ENCODE measurements around the gene HTR5A. TPM values are rescaled to one million over a fixed set of nuclear protein-coding genes. Genes with fewer than 3 reads are reported as not detected.

Gene HTR5A
- polyA plus RNA-seq, 3 donors = not detected

DNA sequence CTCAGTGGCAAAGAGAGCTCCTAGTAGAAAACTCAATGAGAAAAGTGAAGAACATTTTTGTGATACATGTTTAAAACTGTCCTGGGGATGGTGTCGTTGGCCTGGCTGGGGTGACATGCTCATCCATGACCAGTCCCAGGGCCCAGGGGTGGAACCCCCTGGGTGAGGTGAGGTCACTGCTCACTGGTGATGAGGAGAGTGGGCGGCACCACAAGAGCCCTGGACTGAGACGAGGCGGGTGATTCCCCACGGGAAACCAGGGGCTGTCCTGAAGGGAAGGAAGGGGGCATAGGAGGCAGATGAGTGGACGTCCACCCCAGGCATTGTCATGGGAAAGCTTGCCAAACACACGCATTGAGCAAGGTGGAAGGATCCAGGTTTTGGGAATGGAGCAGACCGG, 54.6 kb downstream of the HTR5A start:
- WGBS, 3 donors = 77 to 89% (median 78%) methylated on average over 8 of the region's 8 CpGs
- H3K27ac ChIP-seq (ENCODE audit: low read depth, low read length) = no peak overlapping the region

GRCh38 chr7:155129186-155129585, 59.1 kb downstream of the HTR5A start:
- 92 to 96% (median 93%) methylated on average over 10 of the region's 10 CpGs for WGBS, 3 donors

GRCh38 chr7:155129789-155130188, 59.7 kb downstream of the HTR5A start:
- 81 to 92% (median 82%) methylated on average over 7 of the region's 7 CpGs for WGBS, 3 donors
- no peak overlapping the region for H3K27ac ChIP-seq (ENCODE audit: low read depth, low read length)

More at GRCh38 chr7:155129186-155129585, 59.1 kb downstream of the HTR5A start:
- no peak overlapping the region for H3K27ac ChIP-seq (ENCODE audit: low read depth, low read length)

DNA sequence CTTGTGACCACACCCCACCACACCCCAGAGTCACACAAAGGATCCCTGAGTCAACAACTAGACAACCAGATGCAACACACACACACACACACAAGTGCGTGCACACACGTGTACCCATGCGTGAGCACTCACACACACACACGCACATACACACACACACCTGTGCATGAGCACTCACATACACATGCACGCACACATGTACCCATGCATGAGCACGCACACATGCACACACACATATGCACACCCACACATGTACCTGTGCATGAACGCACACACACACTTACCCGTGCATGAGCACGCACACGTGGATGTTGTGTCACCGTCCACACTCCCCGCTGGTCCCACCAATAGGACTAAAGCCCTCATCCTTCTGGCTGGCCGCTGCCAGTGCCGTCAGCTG, 60.4 kb downstream of the HTR5A start:
- WGBS, 3 donors = 93 to 95% (median 95%) methylated on average over 14 of the region's 14 CpGs
- no peak overlapping the region for H3K27ac ChIP-seq (ENCODE audit: low read depth, low read length)

DNA sequence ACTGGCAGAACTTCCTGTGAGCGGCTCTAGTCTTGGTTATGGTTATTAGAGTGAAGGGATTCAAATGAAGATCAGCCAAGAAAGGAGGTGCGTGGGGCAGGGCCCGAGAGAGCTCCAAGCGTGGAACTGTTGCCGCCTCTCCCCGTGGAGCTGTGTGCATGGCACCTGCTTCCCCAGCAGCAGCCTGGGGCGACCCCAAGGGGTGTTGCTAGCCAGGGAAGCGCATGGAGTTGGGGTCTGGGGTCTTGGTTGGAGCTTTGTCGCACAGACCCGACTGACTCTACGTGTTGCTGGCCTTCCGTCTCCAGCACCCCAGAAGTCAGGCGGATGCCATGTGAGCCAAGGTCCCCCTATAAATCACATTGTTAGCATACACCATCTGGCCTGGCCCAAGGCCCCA, 61.0 kb downstream of the HTR5A start:
- 88 to 92% (median 89%) methylated on average over 13 of the region's 13 CpGs for WGBS, 3 donors
- H3K27ac ChIP-seq (ENCODE audit: low read depth, low read length) = no peak overlapping the region

DNA sequence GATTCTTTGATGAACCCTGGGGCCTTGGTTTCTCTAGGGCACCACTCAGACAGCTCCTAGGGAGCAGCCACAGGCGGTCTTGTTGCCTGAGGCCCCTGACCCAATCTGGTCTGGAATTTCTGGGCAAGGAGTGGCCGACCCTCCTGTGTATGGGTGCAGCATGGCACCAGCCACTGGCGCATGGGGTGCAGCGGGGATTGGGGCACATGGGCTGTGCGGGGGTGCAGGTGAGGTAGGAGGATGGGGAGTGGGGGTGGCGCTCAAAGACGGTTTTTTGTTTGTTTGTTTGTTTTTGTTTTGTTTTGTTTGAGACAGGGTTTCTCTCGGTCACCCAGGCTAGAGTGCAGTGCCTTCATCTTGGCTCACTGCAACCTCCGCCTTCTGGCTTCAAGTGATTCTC, 62.3 kb downstream of the HTR5A start:
- 81 to 87% (median 86%) methylated on average over 9 of the region's 9 CpGs for WGBS, 3 donors

DNA sequence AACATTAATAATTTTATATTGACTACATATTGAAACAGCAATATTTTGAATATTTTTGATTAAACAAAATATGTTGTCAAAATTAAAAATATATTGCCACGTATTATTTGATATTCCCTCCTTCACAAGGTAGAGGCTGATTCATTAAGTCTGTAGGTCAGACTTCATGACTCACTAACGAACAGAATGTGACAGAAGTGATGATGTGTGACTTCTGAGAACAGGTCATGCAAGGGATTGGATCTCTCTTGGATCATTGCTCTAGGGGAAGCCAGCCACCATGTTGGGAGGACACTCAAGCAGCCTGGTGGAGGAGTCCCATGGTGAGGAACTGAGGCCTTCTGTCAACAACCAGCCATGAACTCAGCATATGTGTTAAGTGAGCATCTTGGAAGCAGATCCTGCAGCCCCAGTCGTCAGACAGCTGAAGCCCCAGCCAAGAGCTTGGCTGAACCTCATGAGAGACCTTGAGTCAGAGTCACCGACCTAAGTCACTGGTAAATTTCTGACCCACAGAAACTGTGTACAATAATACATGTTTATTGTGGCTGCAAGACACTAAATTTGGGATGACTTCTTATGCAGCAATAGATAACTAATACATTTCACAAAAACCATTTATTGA, 66.6 kb downstream of the HTR5A start:
- WGBS, 3 donors = 52 to 68% (median 57%) methylated on average over 4 of the region's 4 CpGs
- no peak overlapping the region for H3K27ac ChIP-seq (ENCODE audit: low read depth, low read length)

More for the DNA sequence above, 62.3 kb downstream of the HTR5A start:
- no peak overlapping the region for H3K27ac ChIP-seq (ENCODE audit: low read depth, low read length)

Other genes starting within 250 kb of the HTR5A start
- 1 to 10 TPM; 2.7 to 8.3 (median 5.5) TPM for gene PAXIP1, start 67.2 kb upstream of the HTR5A start, polyA plus RNA-seq
- 100 to 1,000 TPM in 1 of 3 donors, 10 to 100 TPM in 2; 50.2 to 185 (median 61.0) TPM for gene INSIG1, start 227.6 kb downstream of the HTR5A start, polyA plus RNA-seq

Measured in adipose tissue (tissue), 3 donors.